ENCODE data around the gene CBX2.

CBX2 gene

DNA sequence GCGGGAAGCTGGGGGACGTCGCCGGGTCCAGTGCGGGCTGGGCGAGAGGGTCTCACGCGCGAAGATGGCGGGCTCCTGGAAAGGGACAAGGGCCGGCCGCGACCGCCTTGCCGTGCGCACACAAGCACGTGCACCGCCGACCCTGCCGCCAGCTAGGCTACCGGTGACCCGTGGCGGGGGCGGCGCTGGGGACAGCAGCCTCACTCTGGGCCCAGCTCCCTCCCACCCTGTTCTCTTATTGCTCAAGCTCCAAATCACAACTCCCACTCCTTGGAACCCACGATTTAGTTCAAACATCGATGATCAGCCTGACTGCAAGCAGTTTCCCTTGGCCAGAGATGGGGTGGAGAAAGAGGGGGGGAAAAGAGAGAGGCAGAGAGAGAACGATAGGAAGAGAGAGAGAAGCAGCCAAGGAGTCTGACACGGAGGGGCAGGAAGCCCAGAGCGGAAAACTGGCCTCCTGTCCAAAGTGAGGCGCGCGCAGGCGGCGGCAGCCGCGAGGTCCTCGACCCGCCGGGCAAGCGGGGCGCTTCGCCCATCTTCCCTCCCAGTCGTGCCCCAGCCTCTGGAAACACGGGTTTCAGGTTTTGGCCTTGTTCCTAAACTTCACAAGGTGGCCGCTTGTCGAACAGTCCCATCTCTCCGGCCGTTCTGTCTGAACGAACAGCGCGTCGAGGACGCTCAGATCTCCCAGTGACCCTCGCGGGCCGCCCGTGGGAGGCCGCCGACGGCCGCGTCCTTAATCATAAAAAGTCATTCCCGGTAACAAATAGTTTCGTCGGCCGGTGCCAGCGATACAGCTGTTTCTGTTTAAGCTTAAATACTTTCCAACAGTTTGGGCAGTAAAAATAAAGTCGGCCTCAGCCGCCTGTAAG, 20.6 kb downstream of the CBX2 start:
- H3K36me3 ChIP-seq (ENCODE audit: control insufficient read depth, low read length) = peaks cover 10% of the 10 kb centered on the region; the same call in 1 of the 2 replicates
- peak overlapping the region; percentile 67 for H3K4me3 ChIP-seq (ENCODE audit: low read length)
- peaks cover 23% of the 10 kb centered on the region for H3K27me3 ChIP-seq (ENCODE audit: control insufficient read depth, low read length)
- H3K4me1 ChIP-seq (ENCODE audit: control insufficient read depth, low read length) = peaks cover 50% of the 10 kb centered on the region
- H3K9me2 ChIP-seq (replicated peaks; ENCODE audit: control insufficient read depth, low read length) = no peaks in the 10 kb centered on the region
- H3K9me3 ChIP-seq (ENCODE audit: control insufficient read depth, insufficient read depth, low read length) = no peaks in the 10 kb centered on the region
- no peak overlapping the region for H3K27ac ChIP-seq (ENCODE audit: low read depth, low read length)
- peak overlapping the region; percentile 77 for H3K4me2 ChIP-seq (ENCODE audit: low read length)
- no peak; the same call in 1 of the 2 replicates for TF ChIP-seq EZH2phosphoT487 (IDR thresholded peaks at IDR 0.05; ENCODE audit: borderline replicate concordance, low read length)
- H3F3A ChIP-seq (ENCODE audit: control insufficient read depth, insufficient read depth) = peaks cover 8% of the 10 kb centered on the region; the same call in 1 of the 2 replicates
- no peaks in the 10 kb centered on the region for H4K20me1 ChIP-seq (ENCODE audit: control insufficient read depth, insufficient read depth, low read depth, low read length)
- H3K79me2 ChIP-seq (ENCODE audit: control insufficient read depth, low read length) = peaks cover 14% of the 10 kb centered on the region

DNA sequence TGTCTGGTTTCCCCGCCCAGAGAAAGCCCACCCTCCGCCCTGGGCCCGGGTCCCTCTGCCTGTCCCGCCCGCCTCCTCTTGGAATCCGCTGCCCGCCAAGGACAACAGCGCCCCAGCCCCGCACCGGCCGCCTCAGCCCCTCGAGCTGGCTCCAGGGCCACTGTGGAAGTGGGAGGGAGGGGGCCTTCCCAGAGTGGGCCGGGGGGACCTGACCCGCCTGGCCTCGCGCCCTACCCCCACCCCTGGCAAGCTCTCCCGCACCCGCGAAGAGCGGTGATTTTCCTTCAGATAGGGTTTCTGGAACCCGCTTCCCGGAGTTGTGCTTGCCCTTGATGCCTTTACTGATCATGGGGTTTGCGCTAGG, 21.2 kb downstream of the CBX2 start:
- peaks cover 8% of the 10 kb centered on the region; the same call in 1 of the 2 replicates for H3F3A ChIP-seq (ENCODE audit: control insufficient read depth, insufficient read depth)
- peaks cover 8% of the 10 kb centered on the region; the same call in 1 of the 2 replicates for H3K36me3 ChIP-seq (ENCODE audit: control insufficient read depth, low read length)
- H3K4me2 ChIP-seq (ENCODE audit: low read length) = peak overlapping the region; percentile 69
- peaks cover 56% of the 10 kb centered on the region for H3K4me1 ChIP-seq (ENCODE audit: control insufficient read depth, low read length)
- H3K79me2 ChIP-seq (ENCODE audit: control insufficient read depth, low read length) = peaks cover 14% of the 10 kb centered on the region
- H3K9me3 ChIP-seq (ENCODE audit: control insufficient read depth, insufficient read depth, low read length) = no peaks in the 10 kb centered on the region
- peaks cover 23% of the 10 kb centered on the region for H3K27me3 ChIP-seq (ENCODE audit: control insufficient read depth, low read length)
- no peak overlapping the region for H3K27ac ChIP-seq (ENCODE audit: low read depth, low read length)
- H3K9me2 ChIP-seq (replicated peaks; ENCODE audit: control insufficient read depth, low read length) = no peaks in the 10 kb centered on the region
- TF ChIP-seq EZH2phosphoT487 (IDR thresholded peaks at IDR 0.05; ENCODE audit: borderline replicate concordance, low read length) = no peak
- TF ChIP-seq, protein P1, sequence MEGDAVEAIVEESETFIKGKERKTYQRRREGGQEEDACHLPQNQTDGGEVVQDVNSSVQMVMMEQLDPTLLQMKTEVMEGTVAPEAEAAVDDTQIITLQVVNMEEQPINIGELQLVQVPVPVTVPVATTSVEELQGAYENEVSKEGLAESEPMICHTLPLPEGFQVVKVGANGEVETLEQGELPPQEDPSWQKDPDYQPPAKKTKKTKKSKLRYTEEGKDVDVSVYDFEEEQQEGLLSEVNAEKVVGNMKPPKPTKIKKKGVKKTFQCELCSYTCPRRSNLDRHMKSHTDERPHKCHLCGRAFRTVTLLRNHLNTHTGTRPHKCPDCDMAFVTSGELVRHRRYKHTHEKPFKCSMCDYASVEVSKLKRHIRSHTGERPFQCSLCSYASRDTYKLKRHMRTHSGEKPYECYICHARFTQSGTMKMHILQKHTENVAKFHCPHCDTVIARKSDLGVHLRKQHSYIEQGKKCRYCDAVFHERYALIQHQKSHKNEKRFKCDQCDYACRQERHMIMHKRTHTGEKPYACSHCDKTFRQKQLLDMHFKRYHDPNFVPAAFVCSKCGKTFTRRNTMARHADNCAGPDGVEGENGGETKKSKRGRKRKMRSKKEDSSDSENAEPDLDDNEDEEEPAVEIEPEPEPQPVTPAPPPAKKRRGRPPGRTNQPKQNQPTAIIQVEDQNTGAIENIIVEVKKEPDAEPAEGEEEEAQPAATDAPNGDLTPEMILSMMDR (IDR thresholded peaks at IDR 0.05; ENCODE audit: low read depth, low read length, poor library complexity, severe bottlenecking) = no peak
- no peaks in the 10 kb centered on the region for H4K20me1 ChIP-seq (ENCODE audit: control insufficient read depth, insufficient read depth, low read depth, low read length)
- H3K4me3 ChIP-seq (ENCODE audit: low read length) = no peak overlapping the region

DNA sequence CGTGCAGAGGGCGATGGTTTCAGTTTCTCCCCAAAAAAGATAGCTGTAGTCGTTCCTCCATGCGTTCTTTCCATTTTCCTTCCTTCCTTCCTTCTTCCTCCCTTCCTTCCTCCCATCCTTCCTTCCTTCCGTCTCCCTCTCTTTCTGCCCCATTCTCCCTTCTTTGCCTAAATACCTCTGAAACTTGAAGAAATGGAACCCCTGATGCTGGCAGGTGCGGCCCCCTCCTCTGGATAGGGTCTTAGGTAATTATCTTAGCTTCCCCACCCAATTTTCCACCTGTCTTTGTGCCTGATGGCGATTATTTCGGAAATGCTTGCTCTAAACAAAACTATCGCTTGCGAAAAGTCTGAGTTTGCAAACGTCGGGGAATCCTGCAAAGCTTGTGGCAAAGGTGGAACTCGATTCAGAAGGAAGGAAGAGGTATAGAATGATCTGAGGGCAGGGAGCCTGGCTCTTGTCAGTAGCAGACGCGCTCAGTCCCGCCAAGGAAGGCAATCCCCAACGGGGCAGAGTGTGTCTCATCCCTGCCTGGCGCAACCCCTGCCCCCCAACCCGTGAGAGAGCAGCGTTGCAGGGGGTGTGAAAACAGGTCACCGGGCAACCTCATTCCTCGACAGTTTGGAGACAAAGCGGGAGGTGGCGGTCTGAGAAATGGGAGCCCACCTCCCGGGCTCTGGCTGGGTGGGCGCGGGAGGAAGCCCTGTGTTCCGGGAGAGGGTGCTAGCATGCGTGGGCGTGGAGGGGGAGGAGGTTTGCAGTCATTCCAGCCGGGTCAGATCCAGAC, 21.8 kb downstream of the CBX2 start:
- Histone ChIP-seq H3K79me2 (ENCODE audit: control insufficient read depth, low read length) (peaks cover 14% of the 10 kb centered on the region), H3K36me3 (ENCODE audit: control insufficient read depth, low read length) (peaks cover 6% of the 10 kb centered on the region; the same call in 1 of the 2 replicates), H3K4me3 (ENCODE audit: low read length) (peak overlapping the region; percentile 76), H4K20me1 (ENCODE audit: control insufficient read depth, insufficient read depth, low read depth, low read length) (no peaks in the 10 kb centered on the region), H3K9me2 (replicated peaks; ENCODE audit: control insufficient read depth, low read length) (no peaks in the 10 kb centered on the region), H3K27me3 (ENCODE audit: control insufficient read depth, low read length) (peaks cover 23% of the 10 kb centered on the region), H3K4me2 (ENCODE audit: low read length) (peak overlapping the region; percentile 69), H3K27ac (ENCODE audit: low read depth, low read length) (no peak overlapping the region), H3F3A (ENCODE audit: control insufficient read depth, insufficient read depth) (peaks cover 10% of the 10 kb centered on the region), H3K4me1 (ENCODE audit: control insufficient read depth, low read length) (peaks cover 62% of the 10 kb centered on the region), H3K9me3 (ENCODE audit: control insufficient read depth, insufficient read depth, low read length) (no peaks in the 10 kb centered on the region)
- no peak for TF ChIP-seq EZH2phosphoT487 (IDR thresholded peaks at IDR 0.05; ENCODE audit: borderline replicate concordance, low read length)
- TF ChIP-seq, protein P1 (IDR thresholded peaks at IDR 0.05; ENCODE audit: low read depth, low read length, poor library complexity, severe bottlenecking) = no peak

Measured in DOHH2 (cell line).